SH-SY5Y (cell line): ENCODE data around the gene AKAP11.

Experiments used
- GATA2 ChIP-seq: IDR thresholded peaks from 2 replicates; pipeline ENCODE4 v1.6.1; 2011; ENCODE audit warnings: mild to moderate bottlenecking, low read depth, low read length
- GATA3 ChIP-seq: IDR thresholded peaks from 2 replicates; pipeline ENCODE4 v1.6.1; 2011; ENCODE audit warnings: low read depth, mild to moderate bottlenecking, low read length, moderate library complexity

- TF ChIP-seq GATA3 (no peak), GATA2 (no peak)
Observed at GRCh38 chr13:42354241-42355091, 82.5 kb downstream of the AKAP11 start.
